Myocyte (in vitro differentiated cells): ENCODE measurements around the gene GPD1L. TPM values are rescaled to one million over a fixed set of nuclear protein-coding genes. Genes with fewer than 3 reads are reported as not detected.
"Not testable (repeated sequence)": the region's sequence is repeated elsewhere in the genome, so short reads cannot be mapped to it uniquely, and the experiment has no call there.

ENCODE experiments used
- DNase-seq: peaks from one replicate; pipeline ENCODE4 v3.0.0-alpha.2; 2012; ENCODE audit warnings: low read depth
- total RNA-seq: library from RNA; depleted of rRNA; stranded (reverse); fragments of >200 nt; gene quantifications from 2 replicates; pipeline ENCODE4 v1.2.3, GENCODE V29; 2014

Gene GPD1L
- total RNA-seq, 1 donor from 2014 or later: 28.9 TPM

DNA sequence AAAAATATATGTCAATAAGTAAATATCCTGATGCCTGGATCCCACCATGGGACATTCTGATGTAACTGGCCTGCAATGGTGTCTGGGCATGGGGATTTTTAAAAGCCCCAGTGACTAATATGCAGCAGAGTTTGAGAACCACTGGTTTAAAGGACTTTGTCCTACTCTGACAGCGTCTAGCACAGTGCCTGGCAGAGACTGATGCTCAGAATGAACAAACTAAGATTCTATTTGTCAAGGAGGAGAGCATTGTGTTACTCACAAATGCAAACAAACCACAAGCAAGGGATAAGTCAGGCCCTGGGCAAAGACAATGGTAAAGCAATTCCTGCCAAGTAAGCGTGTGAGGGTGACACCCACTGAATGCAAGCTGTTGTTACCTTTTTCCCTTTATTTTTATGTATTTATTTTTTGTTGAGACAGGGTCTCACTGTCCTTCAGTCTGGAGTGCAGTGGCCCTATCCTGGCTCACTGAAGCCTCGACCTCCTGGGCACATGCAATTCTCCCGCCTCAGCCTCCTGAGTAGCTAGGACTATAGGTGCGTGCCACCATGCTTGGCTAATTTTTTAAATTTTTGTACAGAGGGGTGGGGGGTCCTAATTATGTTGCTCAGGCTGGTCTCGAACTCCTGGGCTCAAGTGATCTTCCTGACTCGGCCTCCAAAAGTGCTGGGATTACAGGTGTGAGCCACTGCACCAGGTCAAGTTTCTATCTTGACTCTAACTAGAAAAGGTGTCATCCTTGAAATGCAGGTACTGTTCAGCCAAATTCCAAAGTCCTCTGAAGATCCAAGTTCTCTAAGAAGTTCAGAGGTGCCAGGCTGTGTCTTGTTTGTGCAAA is 909 bp upstream of the GPD1L start:
- no peak for DNase-seq

DNA sequence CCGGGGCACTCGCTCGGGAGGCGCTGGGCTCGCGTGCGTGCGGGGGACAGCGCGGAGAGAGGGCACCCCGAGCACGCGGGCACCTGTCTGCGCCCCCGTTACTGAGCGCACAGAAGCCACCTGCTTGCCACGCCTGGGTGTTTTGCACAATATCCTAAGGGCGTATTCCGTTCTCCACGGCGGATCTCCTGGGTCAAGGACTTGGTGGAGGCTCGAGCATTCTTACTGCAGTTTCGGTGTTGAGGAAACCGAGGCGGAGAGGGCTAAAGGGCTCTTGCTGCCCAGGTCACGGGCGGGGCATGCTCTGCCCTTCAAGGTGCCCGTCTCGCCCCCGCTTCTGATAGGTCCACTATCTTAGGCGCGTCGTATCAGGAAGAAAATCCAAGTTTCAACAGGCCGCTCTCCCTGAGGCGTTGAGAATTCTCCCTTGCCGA is 526 bp downstream of the GPD1L start:
- DNase-seq: no peak

DNA sequence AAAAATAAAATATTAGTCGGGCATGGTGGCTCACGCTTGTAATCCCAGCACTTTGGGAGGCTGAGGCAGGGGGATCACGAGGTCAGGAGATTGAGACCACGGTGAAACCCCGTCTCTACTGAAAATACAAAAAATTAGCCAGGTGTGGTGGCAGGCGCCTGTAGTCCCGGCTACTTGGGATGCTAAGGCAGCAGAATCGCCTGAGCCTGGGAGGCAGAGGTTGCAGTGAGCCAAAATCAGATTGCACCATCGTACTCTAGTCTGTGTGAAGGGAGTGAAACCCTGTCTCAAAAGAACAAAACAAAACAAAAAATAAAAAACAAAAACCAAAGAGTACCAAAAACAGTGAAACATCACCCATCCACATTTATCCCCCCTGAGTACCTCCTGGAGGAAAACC is 1.8 kb downstream of the GPD1L start:
- not testable (repeated sequence) for DNase-seq

DNA sequence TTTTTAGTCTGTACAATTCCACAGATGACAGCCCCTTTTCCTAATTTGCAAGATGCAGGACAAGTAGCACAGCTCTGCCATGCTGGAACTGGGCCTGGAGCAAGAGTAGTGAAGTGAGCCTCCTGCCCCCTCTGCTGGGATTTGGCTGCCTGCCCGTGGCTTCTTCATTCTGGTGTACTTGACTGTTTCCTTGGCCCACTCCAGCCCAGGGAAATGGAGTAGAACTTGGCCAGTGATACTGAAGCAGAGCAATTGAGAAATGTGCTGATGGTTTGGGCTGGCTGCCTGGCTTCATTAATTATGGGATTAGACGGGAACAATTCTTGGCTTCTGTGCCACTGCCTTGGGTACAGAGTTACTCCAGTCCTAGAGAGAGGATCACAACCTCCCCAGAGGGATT is 2.8 kb downstream of the GPD1L start:
- DNase-seq: peak; percentile 60

DNA sequence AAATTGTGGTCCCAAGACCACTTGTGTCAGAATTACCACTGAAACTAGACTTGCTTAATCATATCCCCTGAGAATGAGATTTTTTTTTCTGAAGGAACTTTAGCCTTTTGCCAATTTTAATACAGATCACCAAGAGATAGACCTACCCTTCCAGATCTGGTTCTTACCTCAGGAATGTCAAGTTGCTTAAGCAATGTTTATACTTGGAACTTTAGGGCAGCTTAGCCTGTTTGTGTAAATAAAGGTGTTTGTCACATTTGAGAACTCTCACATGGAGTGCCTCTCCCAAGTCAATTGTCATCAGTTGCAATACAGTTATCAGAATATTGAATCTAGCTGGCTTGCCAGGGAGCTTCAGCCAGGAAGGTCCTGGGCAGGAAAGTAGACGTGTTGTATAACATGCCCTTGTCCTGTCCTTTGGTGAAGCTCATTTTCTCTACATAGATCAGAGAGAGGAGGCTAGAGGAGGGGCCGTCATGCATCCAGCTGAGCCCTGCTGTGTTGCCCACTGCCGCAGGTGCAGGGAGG is 3.9 kb downstream of the GPD1L start:
- DNase-seq: no peak

DNA sequence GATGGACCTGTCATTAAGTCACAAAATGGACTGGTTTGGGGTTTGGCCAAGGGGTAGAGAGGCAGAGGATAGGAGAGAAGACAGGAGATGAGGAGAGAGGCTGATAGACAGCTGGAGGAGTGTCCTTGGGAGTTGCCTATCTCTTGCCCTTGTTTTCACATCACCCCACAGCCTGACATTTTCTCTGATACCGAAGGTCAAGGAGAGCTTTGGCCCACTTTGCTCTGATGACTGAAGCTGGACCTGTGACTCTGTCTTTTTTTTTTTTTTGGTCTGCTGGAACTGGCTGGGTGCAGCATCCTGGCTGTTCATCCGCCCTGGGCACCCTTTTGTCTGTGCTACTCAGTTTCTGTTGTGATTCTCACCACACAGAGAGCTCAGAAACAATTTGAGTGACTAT is 5.1 kb downstream of the GPD1L start:
- no peak for DNase-seq

DNA sequence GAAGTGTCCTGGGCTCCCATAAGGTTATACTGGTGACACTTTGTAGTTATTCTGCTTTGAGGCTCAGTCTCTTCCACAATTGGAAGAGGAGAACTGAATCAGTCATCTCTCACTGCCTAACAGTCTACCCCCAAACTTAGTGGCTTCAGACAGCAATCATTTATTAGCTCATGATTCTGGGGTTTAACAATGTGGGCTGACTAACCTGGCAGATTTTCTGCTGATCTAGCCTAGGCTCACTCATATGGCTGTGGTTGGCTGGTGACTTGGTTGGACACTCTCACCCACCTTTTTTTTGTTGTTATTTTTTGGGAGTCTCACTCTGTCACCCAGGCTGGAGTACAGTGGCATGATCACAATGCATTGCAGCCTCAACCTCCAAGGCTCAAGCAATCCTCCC is 7.1 kb downstream of the GPD1L start:
- DNase-seq: no peak

DNA sequence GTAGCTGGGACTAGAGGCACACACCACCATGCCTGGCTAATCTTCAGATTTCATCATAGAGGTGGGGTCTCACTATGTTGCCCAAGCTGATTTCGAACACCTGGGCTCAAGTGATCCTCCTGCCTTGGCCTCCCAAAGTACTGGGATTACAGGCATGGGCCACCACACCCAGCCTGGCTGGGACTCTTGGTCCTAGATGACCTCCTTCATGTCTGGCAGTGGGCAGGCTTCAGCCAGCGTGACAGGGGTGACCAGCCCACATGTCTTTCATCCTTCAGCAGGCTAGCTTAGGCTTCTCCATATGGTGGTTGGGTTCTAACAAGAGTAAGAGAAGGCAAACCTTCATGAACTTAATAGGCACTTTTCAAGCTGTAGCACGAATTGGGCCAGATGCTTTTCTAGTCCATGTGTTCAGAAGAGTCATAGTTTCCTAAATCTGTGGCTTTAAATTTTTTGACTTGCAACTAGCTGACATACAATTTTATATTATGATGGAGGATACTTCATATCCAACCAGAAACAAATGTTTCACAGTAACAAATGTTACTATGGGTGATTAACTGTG is 7.6 kb downstream of the GPD1L start:
- no peak for DNase-seq

DNA sequence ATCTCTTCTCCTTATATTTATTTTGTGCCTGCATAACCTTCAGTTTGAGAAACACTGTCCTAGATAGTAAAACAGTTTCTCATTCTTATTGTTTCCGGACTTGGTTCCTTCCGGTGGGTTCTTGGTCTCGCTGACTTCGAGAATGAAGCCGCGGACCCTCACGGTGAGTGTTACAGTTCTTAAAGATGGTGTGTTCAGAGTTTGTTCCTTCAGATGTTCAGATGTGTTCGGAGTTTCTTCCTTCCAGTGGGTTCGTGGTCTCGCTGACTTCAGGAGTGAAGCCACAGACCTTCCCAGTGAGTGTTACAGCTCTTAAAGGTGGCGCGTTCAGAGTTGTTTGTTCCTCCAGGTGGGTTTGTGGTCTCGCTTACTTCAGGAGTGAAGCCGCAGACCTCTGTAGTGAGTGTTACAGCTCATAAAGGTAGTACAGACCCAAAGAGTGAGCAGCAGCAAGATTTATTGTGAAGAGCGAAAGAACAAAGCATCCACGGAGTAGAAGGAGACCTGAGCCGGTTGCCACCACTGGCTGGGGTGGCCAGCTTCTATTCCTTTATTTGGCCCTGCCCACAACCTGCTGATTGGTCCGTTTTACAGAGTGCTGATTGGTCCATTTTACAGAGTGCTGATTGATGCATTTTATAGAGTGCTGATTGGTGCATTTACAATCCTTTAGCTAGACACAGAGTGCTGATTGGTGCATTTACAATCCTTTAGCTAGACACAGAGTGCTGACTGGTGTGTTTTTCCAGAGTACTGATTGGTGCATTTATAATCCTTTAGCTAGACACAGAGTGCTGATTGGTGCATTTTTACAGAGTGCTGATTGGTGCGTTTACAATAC is 8.3 kb downstream of the GPD1L start:
- not testable (repeated sequence) for DNase-seq

DNA sequence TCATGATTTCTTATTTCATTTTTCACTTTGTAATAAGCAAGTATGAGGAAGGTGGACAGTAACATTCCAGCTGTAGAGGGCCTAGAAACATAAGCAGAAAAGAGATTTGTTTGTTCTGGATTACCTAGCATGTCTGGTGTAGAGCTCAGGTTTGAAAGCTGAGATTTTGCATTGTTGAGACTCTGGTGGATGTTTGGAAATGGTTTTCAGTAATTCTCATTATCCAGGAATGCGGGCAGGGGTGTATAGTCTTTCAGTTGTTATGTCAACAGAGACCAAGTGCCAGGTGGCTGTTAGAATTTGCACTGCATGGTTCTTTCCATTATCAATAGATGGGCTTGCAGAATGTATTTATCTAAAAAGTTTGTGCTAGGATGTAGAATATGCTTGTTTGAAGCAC is 10.9 kb downstream of the GPD1L start:
- peak; percentile 16 for DNase-seq

DNA sequence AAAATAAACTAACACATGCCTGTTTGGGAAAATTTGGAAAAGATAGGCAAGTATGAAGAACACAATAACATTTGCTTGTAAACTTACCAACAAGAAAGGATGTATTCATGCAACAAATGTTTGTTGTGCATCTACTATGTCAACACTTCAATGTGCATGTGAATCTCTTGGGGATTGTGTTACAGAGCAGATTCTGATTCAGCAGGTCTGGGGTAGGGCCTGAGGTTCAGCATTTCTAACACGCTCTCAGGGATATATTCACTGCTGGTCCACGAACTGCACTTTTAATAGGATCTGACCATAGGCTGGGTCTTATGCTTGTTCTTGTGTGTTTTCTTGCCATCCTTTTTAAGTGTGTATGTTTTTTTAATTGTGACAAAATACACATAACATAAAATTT is 11.8 kb downstream of the GPD1L start:
- no peak for DNase-seq

DNA sequence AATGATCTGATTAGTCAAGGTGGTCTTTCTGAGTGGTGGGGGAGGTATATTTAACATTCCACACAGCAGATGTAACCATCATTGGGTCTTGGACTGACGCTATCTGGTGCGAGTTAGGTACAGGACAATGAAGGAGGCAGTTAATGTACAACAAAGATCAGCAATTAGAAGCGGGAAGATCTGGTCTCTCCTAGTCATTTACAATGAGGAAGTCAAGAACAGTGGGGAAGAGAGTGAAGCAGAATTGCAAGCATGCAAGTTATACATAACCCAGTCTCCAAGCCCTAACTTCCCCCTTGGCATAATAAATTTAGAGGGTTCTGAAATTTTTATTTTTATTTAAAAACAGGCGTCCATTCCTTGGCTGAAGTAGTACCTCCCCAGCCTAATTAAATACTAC is 14.1 kb downstream of the GPD1L start:
- no peak for DNase-seq

DNA sequence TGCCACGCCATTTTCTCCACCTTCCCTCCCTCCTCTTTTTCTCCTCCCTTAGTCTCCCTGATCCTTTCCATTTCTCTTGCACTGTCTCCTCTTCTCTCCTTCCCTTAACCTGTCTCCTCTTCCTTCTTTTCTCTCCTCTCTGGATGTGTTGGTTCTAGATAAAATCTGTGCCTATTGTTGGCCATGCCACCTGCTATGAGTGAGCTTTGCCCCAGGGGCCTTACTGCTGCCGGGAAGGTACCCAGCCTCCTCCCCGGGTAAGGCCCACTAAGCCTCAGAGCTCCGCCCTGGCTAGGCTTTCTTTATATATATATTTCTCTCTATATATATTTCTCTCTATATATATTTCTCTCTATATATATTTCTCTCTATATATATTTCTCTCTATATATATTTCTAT is 14.7 kb downstream of the GPD1L start:
- no peak for DNase-seq

DNA sequence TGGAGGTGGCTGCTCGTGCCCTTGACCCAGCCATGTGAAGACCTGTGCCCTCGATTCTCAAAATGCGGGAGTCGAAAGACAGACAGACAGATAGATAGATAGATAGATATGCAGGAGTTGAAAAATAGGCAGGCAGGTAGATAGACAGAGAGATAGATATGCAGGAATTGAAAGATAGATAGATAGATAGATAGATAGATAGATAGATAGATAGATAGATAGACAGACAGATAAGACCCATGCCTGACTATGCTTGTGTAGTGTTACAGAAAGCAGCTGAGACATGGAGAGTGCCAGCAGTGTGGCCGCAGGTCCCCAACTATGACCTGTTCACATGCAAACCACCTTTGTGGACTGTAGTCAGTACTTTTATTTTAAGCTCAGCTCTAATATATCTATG is 17.2 kb downstream of the GPD1L start:
- DNase-seq: no peak

DNA sequence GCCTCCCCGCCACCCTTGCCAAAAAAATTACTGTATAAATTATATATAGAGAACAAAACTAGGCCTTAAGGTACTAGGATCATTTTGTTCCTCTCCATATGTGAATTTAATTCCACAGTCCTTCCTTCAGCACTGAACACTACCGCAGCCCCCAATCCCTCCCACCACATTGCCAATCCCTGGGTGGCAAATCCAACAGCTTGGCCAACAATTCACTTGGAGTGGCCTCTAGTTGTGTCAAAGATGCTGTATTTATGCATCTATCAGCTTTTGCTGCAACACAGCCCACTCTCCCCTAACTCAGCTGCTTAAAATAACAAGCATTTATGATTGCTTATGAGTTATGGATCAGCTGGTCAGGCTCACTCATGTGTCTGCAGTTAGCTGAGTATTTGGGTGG is 18.6 kb downstream of the GPD1L start:
- no peak for DNase-seq

DNA sequence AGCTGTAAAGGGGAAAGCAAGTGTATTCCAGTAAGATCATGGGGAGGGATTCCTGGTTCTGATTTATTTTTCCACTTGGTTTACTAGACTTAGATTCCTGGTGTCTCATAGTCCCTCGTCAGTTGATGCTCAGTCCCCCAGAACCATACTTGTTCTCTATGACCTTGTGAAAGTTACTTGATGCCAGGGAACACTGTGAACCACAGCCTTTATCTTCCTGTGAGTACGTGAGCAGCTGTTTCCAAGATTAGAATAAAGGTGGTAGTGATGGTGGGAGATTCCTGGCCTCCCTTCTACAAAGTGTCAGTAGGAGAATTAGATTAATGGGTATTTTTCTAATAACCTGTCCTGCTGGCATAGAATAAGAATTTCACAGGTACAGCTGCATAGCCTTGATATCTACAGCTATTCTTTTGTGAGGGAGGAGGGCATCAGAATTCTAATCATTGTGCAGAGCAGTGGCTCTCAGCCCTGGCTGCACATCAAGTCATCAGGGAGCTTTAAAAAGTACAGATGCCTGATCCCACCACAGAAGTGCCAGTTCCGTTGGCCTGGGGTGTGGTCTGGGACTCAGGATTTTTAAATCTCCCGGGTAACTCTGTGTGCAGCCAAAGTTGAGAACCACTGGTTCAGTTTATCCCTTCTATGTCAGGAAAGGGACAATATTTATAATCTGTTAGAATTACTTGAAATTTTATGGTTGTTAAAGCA is 20.0 kb downstream of the GPD1L start:
- peak; percentile 31 for DNase-seq

DNA sequence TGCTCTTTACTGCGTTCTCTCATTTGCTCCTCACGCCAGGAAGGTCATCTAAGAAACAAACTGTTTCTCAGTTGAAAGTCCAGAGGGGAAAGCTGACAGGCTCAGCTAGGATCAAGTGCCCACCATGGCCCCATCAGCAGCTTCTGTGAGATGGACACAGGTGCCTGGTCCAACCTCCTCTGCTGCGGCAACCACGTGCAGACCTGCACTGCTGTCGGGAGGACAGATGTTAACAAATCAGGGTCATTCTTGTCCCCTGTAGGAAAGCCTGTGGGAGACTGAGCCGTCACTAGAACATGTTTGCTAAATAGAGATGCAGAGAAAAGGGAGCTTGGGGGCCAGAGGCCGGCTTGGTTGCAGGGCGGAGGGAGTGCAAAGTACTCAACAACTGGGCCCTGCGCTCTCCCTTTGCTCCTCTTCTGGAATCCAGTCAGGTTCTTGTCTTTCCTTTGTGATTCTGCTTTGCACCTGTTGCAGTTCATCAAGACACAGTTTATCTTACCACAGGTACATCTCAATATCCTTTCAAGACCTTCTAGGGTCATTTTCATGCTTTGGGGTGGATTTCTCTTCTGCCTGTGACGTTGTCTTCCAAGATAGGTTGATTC is 20.9 kb downstream of the GPD1L start:
- DNase-seq: no peak

DNA sequence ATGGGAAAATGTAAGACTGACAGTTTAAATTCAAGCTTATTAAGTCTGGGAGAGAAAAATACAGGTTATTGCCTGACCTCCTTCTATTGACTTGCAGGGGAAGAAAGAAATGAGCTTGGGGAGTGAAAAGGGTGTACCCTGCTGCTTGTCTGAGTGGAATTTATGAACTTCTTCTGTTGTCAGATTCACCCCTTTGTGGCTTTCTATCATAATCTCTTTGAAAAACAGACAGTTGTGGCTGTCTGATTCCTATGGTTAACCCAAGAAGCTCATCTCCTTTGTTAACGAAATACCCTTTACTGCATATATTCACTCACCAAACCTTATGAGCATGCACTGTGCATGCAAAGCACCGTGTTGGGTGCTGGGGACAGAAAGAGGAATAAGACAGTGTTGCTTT is 22.5 kb downstream of the GPD1L start:
- no peak for DNase-seq

DNA sequence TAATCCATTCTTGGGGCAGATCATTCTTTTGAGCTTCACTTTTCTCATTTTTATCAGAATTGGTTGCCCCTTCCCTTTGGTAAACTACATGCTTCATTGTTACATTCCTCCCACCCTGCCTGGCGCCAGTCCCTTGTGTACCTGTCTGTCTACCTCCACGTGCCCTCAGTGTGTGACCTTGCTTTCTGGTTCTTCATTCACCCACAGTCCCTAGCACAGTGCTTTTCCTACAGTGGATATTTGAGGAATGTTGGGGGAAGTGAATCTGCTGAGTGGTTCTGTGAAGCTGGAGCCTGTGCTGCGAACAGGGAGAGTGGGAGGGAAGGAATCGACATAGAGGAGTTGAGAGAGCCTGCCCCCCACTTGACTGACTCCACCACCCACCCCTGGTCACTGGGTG is 23.4 kb downstream of the GPD1L start:
- no peak for DNase-seq

DNA sequence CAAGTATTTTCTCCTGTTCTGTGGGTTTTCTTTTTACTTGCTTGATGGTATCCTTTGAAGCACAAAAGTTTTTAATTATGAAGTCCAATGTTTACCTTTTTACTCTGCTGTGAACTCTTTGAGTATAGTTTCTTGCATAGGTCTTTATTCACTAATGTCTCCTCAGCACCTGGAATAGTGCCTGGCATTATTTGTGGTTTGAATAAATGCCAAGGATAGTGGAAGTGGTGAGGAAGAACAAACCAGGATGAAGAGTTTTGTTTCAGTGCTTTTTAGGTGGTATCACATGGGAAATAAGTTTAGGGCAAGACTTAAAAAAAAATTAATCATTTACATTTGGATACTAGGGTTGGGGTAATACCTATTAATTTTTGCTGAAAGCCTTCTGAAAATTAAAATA is 25.7 kb downstream of the GPD1L start:
- DNase-seq: no peak

DNA sequence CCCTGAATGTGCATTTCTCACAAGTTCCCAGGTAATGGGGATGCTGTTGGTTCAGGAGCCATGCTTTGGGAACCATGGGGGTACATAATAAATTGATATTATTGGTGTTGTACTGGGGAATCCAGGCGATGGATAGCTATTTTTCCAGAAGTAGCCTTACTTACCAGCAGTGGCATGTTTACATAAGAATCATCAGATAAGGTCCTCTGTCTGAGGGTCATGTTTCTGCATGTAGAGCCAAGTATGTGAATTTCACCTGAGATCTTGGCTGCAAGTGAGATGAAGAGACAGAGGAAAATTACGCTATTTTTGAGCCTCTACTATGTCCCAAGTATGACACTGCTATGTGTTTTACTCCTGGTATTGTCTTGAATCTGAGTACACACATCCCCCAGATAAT is 26.3 kb downstream of the GPD1L start:
- no peak for DNase-seq
